Kidney (tissue), 14 donors: ENCODE measurements around the gene TRAPPC6A. TPM values are rescaled to one million over a fixed set of nuclear protein-coding genes. Genes with fewer than 3 reads are reported as not detected.

Experiments
- DNase-seq, 5 donors: peaks; one replicate each; pipeline ENCODE4 v3.0.0-alpha.2; 2013 to 2020
- FAIRE-seq: peaks from 2 replicates; lab custom pipeline; 2012; peaks lifted over from hg19 to GRCh38; lab: Jason Lieb, UNC
- H3K27ac ChIP-seq, 2 donors: one replicate each; pipeline ENCODE4 v1.7.0; 2013; ENCODE audit warnings: low read depth in 2 of 2, low read length in 2 of 2, inconsistent platforms in 1 of 2
- H3K27me3 ChIP-seq: one replicate; pipeline ENCODE4 v1.7.1; 2013; ENCODE audit warnings: low read length, inconsistent platforms; ENCODE audit not compliant: control insufficient read depth, insufficient read depth
- H3K36me3 ChIP-seq, 3 donors: one replicate each; pipeline versions ENCODE4 v1.7.0 to v1.7.1; 2013; ENCODE audit warnings: low read length in 3 of 3, control low read depth in 1 of 3, inconsistent platforms in 1 of 3; ENCODE audit not compliant: insufficient read depth in 3 of 3, control insufficient read depth in 2 of 3
- H3K4me1 ChIP-seq, 3 donors: one replicate each; pipeline versions ENCODE4 v1.7.0 to v1.7.1; 2013; ENCODE audit warnings: low read length in 3 of 3, inconsistent platforms in 1 of 3, low read depth in 1 of 3; ENCODE audit not compliant: control insufficient read depth in 2 of 3, insufficient read depth in 2 of 3
- H3K4me3 ChIP-seq, 3 donors: one replicate each; pipeline versions ENCODE4 v1.7.0 to v1.8.1; 2013; ENCODE audit warnings: low read length in 3 of 3, control low read depth in 1 of 3, inconsistent platforms in 1 of 3
- H3K9ac ChIP-seq, 3 donors: one replicate each; pipeline versions ENCODE4 v1.7.0 to v1.7.1; 2013; ENCODE audit warnings: low read length in 3 of 3, control low read depth in 1 of 3, inconsistent platforms in 1 of 3
- H3K9me3 ChIP-seq, 3 donors: one replicate each; pipeline versions ENCODE4 v1.7.0 to v1.7.1; 2013; ENCODE audit warnings: low read length in 3 of 3, control low read depth in 1 of 3, inconsistent platforms in 1 of 3; ENCODE audit not compliant: control insufficient read depth in 2 of 3, insufficient read depth in 1 of 3
- intact Hi-C: fragments of 100-400 bp; cut with DNase I; formaldehyde crosslinking; loops from one replicate; pipeline ENCODE4 v1.11.1; 2022
- polyA plus RNA-seq: library from polyadenylated mRNA; stranded (reverse); fragments of 350-450 nt; fragmentation: Illumina TruSeq; extraction: RNeasy Lipid Tissue Mini Kit (QIAGEN cat#74804); gene quantifications from one replicate; pipeline ENCODE4 v1.2.3, GENCODE V29; 2014; ENCODE audit warnings: low read depth, low replicate concordance; ENCODE audit not compliant: insufficient read depth
- total RNA-seq: library from RNA; stranded (reverse); fragmentation: NEBNext Ultra II Directional; extraction: Animal tissue kit (Norgen Biotek cat#: 25700); gene quantifications from one replicate; pipeline ENCODE4 v1.2.1, GENCODE V29; 2021
- TF ChIP-seq, protein P1 (sequence below): IDR thresholded peaks from 3 replicates; pipeline ENCODE4 v1.5.1; 2012; ENCODE audit warnings: mild to moderate bottlenecking, moderate library complexity, borderline replicate concordance; ENCODE audit not compliant: insufficient read depth; ENCODE audit errors: extremely low read depth
- donor health status: control.
- donor health status: control.
- donor health status: control.
- donor health status: control.
- donor health status: control.
- donor health status: DM: yes; HTN: yes; CAD: no.
- donor health status: Normal renal cell carcinoma (clear cell type).

Gene TRAPPC6A
- total and polyA plus RNA-seq, 2 donors from 2014 or later = 37.2 to 123 TPM

DNA sequence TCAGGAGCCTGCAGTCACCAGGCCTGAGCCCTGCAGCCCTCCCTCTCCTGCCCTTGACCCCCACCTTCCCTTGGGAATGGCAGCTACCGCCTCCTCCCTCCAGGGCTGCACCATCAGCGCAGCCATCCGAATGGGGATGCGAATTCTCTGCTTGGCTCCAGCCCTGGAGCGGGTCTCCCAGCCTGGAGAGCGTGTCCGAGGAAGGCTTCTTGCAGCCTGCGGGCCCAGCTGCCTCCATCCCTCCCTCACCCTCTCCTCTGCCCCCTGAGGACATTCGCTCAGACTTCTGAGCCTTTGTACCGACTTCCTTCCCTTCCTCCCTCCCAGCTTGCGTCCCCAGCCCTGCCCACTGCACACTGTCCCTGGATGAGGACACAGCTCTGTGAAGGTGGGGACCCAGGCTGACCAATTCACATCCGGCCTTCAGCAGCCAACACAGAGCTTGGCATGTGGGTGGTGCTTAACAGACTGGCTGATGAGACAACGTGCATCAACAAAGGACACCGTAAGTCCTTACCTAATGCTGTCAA lies 11.2 kb downstream of the TRAPPC6A start:
- Histone ChIP-seq H3K9ac (no peak overlapping the region), H3K4me1 (peaks cover 0 to 7% (median 0%) of the 10 kb centered on the region in 3 donors), H3K4me3 (no peak overlapping the region), H3K9me3 (no peaks in the 10 kb centered on the region), H3K27ac (peak overlapping the region in 1 of 2 donors; percentile 7), H3K36me3 (peaks cover 0 to 3% (median 0%) of the 10 kb centered on the region in 3 donors), H3K27me3 (no peaks in the 10 kb centered on the region)
- intact Hi-C loops = no loop called here
- peak in 1 of 5 donors; percentile 59 for DNase-seq
- FAIRE-seq = no peak
- TF ChIP-seq, protein P1, sequence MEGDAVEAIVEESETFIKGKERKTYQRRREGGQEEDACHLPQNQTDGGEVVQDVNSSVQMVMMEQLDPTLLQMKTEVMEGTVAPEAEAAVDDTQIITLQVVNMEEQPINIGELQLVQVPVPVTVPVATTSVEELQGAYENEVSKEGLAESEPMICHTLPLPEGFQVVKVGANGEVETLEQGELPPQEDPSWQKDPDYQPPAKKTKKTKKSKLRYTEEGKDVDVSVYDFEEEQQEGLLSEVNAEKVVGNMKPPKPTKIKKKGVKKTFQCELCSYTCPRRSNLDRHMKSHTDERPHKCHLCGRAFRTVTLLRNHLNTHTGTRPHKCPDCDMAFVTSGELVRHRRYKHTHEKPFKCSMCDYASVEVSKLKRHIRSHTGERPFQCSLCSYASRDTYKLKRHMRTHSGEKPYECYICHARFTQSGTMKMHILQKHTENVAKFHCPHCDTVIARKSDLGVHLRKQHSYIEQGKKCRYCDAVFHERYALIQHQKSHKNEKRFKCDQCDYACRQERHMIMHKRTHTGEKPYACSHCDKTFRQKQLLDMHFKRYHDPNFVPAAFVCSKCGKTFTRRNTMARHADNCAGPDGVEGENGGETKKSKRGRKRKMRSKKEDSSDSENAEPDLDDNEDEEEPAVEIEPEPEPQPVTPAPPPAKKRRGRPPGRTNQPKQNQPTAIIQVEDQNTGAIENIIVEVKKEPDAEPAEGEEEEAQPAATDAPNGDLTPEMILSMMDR = no peak

DNA sequence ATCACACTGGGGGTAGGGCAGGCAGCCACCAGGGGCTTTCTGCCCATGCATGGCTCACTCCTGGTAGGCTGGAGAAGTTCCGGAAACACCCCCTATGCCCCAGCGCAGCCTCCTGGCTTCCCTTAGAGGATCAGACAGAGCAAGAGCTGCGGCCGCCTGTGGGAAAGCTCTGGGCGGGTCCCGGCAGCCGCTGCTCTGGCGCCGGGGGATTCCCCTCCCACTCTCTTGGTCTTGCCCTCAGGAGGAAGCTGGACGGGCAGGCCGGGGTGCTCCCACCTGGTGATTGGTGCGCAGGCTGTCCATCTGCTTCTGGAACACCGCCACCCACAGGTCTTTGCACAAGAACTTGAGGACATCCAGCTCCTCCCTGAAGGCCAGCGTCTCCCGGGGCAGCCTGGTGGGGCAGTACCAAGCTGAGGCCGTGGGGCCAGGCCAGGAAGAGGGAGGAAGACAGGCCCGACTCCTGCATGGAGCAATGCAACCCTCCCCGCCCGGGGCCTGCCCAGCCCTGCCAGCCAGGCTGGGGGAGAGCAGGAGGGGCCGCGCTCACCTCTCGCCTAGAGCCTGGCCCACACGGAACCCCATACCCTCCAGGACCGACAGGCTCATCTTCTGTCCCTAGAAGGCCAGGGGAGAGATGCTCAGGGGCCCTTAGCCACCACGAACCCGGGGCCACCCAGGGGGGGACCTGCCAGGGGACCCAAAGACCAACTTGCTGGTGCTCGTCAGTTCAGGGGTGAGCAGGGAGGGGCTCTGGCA lies 13.3 kb downstream of the TRAPPC6A start:
- Histone ChIP-seq H3K27ac (no peak overlapping the region), H3K27me3 (no peaks in the 10 kb centered on the region), H3K9ac (no peak overlapping the region), H3K4me1 (peaks cover 0 to 2% (median 0%) of the 10 kb centered on the region in 3 donors), H3K4me3 (no peak overlapping the region), H3K36me3 (no peaks in the 10 kb centered on the region), H3K9me3 (no peaks in the 10 kb centered on the region)
- TF ChIP-seq, protein P1 = no peak
- intact Hi-C loops = no loop called here
- DNase-seq (peak; percentile 55 to 82 (median 71)), FAIRE-seq (no peak)

DNA sequence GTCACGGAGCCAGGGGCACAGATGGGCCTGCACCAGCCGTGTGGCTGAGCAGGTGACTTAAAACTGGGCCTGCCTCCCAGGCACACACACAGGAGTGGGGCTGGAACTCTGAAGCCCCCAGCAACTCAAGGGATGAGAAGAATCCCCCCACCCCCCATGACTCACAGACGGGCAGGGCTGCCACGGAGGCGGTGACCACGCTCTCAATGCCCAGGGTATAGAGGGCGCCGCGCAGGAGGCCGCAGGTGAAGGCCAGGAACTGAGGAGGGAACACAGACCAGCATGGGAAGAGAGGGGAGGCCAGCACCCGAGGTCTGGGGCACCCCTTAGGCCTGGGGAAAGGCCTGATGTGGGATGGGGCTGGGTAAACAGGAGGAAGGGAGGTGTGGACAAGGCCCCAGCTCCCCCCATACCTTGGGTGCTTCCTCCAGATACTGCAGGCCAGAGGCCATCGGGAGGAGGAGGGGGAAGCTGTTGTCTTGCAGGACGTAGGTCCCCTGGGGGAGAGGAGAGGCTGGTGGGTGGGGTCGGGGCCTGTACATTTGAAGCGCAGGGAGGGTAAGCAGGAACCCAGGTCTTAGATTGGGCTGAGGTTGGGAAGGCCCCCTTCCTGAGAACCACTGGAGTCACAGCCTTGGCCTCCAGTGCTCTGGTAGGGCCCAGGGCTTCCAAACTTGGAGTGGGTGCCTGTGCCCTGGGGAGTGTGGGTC lies 14.1 kb downstream of the TRAPPC6A start:
- Histone ChIP-seq H3K9me3 (no peaks in the 10 kb centered on the region), H3K27me3 (no peaks in the 10 kb centered on the region), H3K9ac (no peak overlapping the region), H3K4me1 (peaks cover 0 to 2% (median 0%) of the 10 kb centered on the region in 3 donors), H3K36me3 (no peaks in the 10 kb centered on the region), H3K27ac (no peak overlapping the region), H3K4me3 (no peak overlapping the region)
- intact Hi-C loops = no loop called here
- DNase-seq = peak in 2 of 5 donors; percentile 50 to 57
- TF ChIP-seq, protein P1 = no peak
- FAIRE-seq = no peak
